ENCODE measurements around the gene TMEM86B.

TMEM86B gene

DNA sequence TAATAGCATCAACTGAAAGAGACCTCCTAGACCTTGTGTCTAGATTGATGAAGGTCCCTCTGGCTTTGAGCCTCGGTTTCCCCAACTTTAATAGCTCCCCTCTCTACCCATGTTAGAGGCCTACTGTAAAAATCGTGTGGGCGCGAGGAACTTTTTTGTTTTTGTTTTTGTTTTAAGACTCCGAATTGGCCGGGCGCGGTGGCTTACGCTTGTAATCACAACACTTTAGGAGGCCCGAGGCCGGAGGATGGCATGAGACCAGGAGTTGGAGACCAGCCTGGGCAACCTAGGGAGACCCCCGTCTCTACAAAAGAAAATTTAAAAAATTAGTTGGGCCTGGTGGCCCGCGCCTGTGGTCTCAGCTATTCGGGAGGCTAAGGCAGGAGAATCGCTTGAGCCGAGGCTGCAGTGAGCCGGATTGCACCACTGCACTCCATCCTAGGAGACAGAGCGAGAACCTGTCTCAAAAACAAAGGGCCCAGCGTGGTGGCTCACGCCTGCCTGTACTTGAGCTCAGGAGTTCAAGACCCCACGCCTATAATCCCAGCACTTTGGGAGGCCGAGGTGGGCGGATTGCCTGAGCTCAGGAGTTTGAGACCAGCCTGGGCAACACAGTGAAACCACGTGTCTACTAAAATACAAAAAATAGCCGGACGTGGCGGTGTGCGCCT lies 31.1 kb upstream of the TMEM86B start:
- H3K4me1 ChIP-seq (ENCODE audit: control insufficient read depth, low read length), result peaks cover 29% of the 10 kb centered on the region
- no peaks in the 10 kb centered on the region for H4K20me1 ChIP-seq (ENCODE audit: control insufficient read depth, insufficient read depth, low read depth, low read length)
- H3K9me3 ChIP-seq (ENCODE audit: control insufficient read depth, insufficient read depth, low read length), result no peaks in the 10 kb centered on the region
- H3K27ac ChIP-seq (ENCODE audit: low read depth, low read length), result peak overlapping the region; percentile 99
- H3K36me3 ChIP-seq (ENCODE audit: control insufficient read depth, low read length), result peaks cover 35% of the 10 kb centered on the region
- no peaks in the 10 kb centered on the region for H3K9me2 ChIP-seq (replicated peaks; ENCODE audit: control insufficient read depth, low read length)
- peak overlapping the region; percentile 79 for H3K4me2 ChIP-seq (ENCODE audit: low read length)
- peaks cover 42% of the 10 kb centered on the region for H3K79me2 ChIP-seq (ENCODE audit: control insufficient read depth, low read length)
- TF ChIP-seq EZH2phosphoT487 (IDR thresholded peaks at IDR 0.05; ENCODE audit: borderline replicate concordance, low read length), result no peak
- TF ChIP-seq, protein P1, sequence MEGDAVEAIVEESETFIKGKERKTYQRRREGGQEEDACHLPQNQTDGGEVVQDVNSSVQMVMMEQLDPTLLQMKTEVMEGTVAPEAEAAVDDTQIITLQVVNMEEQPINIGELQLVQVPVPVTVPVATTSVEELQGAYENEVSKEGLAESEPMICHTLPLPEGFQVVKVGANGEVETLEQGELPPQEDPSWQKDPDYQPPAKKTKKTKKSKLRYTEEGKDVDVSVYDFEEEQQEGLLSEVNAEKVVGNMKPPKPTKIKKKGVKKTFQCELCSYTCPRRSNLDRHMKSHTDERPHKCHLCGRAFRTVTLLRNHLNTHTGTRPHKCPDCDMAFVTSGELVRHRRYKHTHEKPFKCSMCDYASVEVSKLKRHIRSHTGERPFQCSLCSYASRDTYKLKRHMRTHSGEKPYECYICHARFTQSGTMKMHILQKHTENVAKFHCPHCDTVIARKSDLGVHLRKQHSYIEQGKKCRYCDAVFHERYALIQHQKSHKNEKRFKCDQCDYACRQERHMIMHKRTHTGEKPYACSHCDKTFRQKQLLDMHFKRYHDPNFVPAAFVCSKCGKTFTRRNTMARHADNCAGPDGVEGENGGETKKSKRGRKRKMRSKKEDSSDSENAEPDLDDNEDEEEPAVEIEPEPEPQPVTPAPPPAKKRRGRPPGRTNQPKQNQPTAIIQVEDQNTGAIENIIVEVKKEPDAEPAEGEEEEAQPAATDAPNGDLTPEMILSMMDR (IDR thresholded peaks at IDR 0.05; ENCODE audit: low read depth, low read length, poor library complexity, severe bottlenecking), result no peak
- peaks cover 21% of the 10 kb centered on the region for H3F3A ChIP-seq (ENCODE audit: control insufficient read depth, insufficient read depth)
- H3K4me3 ChIP-seq (ENCODE audit: low read length), result peak overlapping the region; percentile 97
- H3K27me3 ChIP-seq (ENCODE audit: control insufficient read depth, low read length), result no peaks in the 10 kb centered on the region

DNA sequence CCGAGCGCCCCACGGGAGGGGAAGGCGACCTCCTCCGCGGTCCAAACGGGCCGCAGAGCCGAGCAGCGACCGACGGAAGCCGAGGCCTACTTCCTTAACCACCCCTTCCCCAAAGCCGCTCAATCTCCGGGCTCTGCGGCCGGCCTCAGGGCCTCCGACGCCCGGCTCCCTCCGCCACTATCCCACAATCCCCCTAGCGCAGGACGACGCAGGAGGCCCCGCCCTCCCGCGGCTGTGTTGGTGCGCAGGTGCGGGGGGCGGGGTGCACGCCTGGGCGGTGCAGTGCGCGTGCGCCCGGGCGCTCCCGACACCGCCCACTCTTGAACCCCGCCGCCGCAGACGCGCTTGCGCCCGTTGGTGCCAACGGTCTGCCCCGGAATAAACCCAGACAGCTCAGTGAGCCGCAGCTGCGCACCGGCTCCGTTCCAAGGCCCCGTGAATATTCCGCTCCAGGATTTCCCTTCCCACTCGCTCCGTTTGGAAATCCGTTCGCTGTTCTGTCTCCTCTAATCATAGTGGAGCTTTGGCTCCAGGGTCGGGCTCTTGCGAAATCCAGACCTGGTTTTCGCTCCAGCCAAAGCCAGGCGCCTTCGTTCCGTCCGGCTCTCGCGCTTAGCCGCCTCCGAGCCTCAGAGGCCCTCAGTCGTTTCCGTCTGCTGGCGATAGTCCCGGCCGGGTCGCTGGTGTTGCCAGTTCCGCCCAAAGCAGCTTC lies 30.4 kb upstream of the TMEM86B start, which contains the start of gene PPP6R1:
TSS of gene PPP6R1 (minus strand) at position 190 of the 712 bp plus-strand sequence. CDS start 11,914 bp downstream, outside the sequence.
- Histone ChIP-seq H3K4me2 (ENCODE audit: low read length) (peak within 1 kb of the TSS; percentile 99), H3K9me3 (ENCODE audit: control insufficient read depth, insufficient read depth, low read length) (no peaks in the 10 kb centered on the region), H3K27me3 (ENCODE audit: control insufficient read depth, low read length) (no peaks in the 10 kb centered on the region), H3K4me1 (ENCODE audit: control insufficient read depth, low read length) (peaks cover 36% of the 10 kb centered on the region), H3K4me3 (ENCODE audit: low read length) (peak within 1 kb of the TSS; percentile 97), H4K20me1 (ENCODE audit: control insufficient read depth, insufficient read depth, low read depth, low read length) (no peaks in the 10 kb centered on the region), H3K79me2 (ENCODE audit: control insufficient read depth, low read length) (peaks cover 48% of the 10 kb centered on the region), H3F3A (ENCODE audit: control insufficient read depth, insufficient read depth) (peaks cover 28% of the 10 kb centered on the region), H3K27ac (ENCODE audit: low read depth, low read length) (peak within 1 kb of the TSS; percentile 99), H3K36me3 (ENCODE audit: control insufficient read depth, low read length) (peaks cover 41% of the 10 kb centered on the region), H3K9me2 (replicated peaks; ENCODE audit: control insufficient read depth, low read length) (no peaks in the 10 kb centered on the region)
- TF ChIP-seq EZH2phosphoT487 (IDR thresholded peaks at IDR 0.05; ENCODE audit: borderline replicate concordance, low read length), result no peak
- TF ChIP-seq, protein P1 (IDR thresholded peaks at IDR 0.05; ENCODE audit: low read depth, low read length, poor library complexity, severe bottlenecking), result no peak

DNA sequence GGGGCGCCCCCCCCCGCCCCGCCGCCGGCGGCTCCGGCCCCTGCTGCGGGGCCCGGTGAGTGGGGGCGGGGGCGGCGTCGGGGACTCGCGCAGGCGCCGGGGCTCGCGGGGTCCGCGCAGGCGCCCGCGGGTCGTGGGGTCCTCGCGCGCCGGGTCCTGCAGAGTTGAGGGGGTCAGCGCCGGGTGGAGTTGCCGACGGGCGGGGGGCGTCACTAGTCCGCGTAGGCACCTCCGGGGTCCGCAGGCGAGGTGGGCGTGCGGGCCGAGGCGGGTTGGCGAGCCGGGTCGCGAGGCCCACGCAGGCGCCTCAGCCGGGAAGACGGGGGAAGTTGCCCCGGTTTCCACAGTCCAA lies 29.9 kb upstream of the TMEM86B start:
- Histone ChIP-seq H3K9me2 (replicated peaks; ENCODE audit: control insufficient read depth, low read length) (no peaks in the 10 kb centered on the region), H3K4me3 (ENCODE audit: low read length) (peak overlapping the region; percentile 97), H3K4me2 (ENCODE audit: low read length) (peak overlapping the region; percentile 99), H3F3A (ENCODE audit: control insufficient read depth, insufficient read depth) (peaks cover 29% of the 10 kb centered on the region), H3K4me1 (ENCODE audit: control insufficient read depth, low read length) (peaks cover 41% of the 10 kb centered on the region), H3K79me2 (ENCODE audit: control insufficient read depth, low read length) (peaks cover 54% of the 10 kb centered on the region), H4K20me1 (ENCODE audit: control insufficient read depth, insufficient read depth, low read depth, low read length) (no peaks in the 10 kb centered on the region), H3K9me3 (ENCODE audit: control insufficient read depth, insufficient read depth, low read length) (no peaks in the 10 kb centered on the region), H3K36me3 (ENCODE audit: control insufficient read depth, low read length) (peaks cover 43% of the 10 kb centered on the region), H3K27ac (ENCODE audit: low read depth, low read length) (peak overlapping the region; percentile 99), H3K27me3 (ENCODE audit: control insufficient read depth, low read length) (no peaks in the 10 kb centered on the region)
- TF ChIP-seq, protein P1 (IDR thresholded peaks at IDR 0.05; ENCODE audit: low read depth, low read length, poor library complexity, severe bottlenecking), result no peak
- TF ChIP-seq EZH2phosphoT487 (IDR thresholded peaks at IDR 0.05; ENCODE audit: borderline replicate concordance, low read length), result no peak
